ENCODE measurements around the gene ADAMTS17. TPM values are rescaled to one million over a fixed set of nuclear protein-coding genes. Genes with fewer than 3 reads are reported as not detected.

ADAMTS17 gene
- total RNA-seq, 1 donor from 2014 or later = not detected

GRCh38 chr15:99962006-99962561 is 379.7 kb downstream of the ADAMTS17 start:
- DNase-seq (ENCODE audit: extremely low read depth, low read depth, low spot score) = no peak

DNA sequence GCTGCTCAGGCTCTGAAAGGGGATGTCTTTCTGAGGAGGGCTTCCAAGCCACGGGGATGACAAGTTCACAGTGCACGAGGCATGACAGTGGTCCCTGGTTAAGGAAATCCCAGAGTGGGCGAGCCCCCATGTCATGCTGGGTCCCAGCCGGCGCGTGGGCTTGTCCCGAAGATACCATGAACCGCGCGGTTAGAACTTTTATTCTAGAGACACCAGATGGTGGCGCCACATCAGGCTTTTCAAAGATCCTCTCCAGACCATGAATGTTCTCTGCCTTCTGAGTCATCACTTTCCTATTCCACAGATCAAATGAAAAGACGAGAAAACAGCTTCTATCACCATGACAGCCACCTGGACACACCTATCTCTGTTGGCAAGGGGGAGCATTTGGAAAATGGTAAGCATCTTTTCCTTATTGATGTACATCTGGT is 380.7 kb downstream of the ADAMTS17 start:
- DNase-seq (ENCODE audit: extremely low read depth, low read depth, low spot score) = no peak

GRCh38 chr15:99959326-99959725 is 382.4 kb downstream of the ADAMTS17 start:
- DNase-seq (ENCODE audit: extremely low read depth, low read depth, low spot score) = no peak

GRCh38 chr15:99958426-99959097 is 383.2 kb downstream of the ADAMTS17 start:
- no peak for DNase-seq (ENCODE audit: extremely low read depth, low read depth, low spot score)

- no peak for DNase-seq (ENCODE audit: extremely low read depth, low read depth, low spot score)
Measured at GRCh38 chr15:99957642-99958013, 384.1 kb downstream of the ADAMTS17 start.

DNA sequence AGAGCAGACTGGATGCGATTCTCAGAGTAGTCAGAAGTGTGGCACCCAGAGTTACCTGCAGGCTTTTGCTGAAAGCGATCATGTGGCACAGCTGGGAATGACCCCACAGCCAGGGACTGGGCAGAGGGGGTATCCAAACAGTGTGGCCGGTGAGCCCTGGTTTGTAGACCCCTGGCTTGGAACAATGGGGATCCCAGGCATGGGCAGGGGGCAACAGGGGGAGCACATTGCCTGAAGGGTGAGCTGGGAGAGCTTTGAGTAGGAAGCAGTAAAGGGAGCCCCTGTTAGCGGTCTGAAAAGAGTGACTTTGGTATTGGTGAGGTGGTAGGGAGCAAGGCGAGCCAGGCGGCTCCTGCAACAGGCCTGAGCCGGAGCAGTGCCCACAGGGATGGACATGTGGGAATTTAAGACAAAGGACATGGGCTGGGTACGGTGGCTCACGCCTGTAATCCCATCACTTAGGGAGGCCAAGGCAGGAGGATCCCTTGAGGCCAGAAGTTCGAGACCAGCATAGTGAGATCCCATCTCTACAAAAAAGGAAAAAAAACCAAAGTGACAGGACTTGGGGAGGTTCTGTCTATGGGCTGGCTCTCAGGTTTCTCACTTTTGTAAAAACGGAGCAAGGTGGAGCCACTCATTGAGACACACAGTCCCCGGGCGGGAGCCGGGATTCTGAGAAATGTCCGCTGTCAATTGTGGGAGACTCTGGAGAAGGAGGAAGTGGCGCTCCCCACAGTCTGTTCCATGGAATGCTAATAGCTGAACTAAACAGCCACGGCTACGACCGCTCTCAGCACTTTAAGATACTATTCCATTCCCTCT is 384.7 kb downstream of the ADAMTS17 start:
- DNase-seq (ENCODE audit: extremely low read depth, low read depth, low spot score) = no peak

- DNase-seq (ENCODE audit: extremely low read depth, low read depth, low spot score) = no peak
Measured at GRCh38 chr15:99956022-99956775, 385.6 kb downstream of the ADAMTS17 start.

DNA sequence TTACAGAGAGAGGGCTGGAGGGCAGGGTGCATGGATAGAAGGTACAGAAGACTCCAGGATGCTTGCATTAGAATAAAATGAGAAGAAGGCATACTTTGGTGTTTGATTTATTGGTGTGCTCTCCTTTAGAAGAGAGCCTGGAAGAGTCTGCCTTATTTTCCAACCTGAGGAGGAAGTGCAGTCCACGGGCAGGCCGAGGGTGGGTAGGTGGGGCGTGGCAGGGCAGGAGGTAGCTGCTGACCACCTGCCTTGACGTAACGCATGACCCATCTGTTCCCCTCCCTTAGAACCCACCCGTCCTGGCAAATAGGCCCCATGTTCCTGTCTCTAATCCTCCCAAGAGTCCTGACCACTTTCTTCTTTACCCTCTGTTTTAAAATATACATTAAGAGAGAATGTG is 386.2 kb downstream of the ADAMTS17 start:
- no peak for DNase-seq (ENCODE audit: extremely low read depth, low read depth, low spot score)

GRCh38 chr15:99955181-99955525 is 386.6 kb downstream of the ADAMTS17 start:
- DNase-seq (ENCODE audit: extremely low read depth, low read depth, low spot score) = no peak

DNA sequence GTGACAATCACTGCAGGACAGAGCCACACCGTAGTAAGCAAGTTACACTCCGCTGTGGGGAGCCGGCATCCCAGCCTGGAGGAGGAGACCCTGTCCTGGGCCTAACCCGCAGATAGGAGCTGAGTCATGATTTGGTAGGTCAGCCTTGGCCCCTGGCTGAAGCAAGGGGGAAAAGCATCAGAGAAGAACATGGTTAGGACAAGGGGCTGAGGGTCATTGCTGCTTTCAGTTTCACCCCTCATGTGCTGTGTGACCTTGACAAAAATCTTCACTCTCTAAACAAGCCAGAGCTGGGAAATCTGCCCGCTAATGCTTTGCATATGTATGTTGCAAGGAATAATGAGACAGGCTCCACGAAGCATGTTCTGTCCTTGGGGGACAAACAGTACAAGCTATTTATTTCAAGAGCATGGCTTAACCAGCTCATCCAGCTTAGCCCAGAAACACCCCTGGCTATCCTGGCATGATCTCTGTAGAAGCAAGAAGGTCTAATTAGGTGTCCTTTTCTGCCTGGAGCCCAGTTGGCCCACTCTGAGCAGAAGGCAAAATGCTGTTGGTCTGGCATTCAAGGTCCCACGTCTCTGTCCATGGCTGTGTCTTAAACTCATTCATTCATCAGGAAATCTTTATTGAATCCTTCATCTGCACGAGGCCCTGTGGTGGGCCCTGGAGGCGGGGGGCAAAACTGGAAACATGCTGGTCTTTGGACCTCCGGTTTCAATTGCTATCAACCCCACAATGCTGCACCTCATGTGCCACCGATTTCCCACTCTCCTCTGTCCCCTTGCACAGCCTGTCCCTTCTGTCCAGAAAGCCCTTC is 387.2 kb downstream of the ADAMTS17 start:
- DNase-seq (ENCODE audit: extremely low read depth, low read depth, low spot score) = no peak

DNA sequence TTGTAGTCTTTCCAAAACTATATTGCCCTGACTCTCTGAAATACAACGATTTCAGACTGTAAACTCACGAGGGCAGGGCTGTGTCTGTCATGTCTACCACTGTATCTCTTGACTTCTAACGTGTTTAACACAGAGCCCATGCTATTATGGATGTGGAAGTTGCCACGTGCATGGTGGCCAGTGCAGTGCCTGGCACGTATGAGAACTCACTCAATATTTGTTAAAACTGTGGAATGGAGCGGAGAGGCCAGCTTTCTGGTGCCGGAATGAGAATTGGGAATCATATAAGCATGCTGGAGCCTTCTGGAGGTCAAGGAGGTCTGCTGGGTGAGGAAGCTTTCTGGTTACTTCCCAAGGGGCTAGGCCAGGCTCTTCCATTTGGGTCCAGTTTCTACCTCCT is 387.9 kb downstream of the ADAMTS17 start:
- DNase-seq (ENCODE audit: extremely low read depth, low read depth, low spot score) = no peak

DNA sequence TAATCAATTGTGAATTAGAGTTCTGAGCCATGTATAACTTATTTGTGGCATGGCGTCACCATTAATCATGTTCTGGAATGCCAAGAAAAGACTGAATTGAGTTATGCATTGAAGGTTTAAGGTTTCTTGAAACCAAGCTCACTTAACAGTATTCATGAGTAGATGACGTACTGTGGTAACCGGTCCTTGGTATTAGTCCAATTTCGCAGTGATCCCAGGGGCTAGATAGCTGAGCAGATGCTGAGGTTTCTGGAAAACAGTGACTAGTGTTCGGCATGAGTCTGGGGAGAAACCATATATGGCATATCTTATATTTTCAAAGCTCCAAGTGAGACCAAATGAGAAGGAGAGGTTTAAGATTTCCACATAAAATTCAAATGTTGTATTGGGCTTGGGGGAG is 390.3 kb downstream of the ADAMTS17 start:
- DNase-seq (ENCODE audit: extremely low read depth, low read depth, low spot score) = no peak

DNA sequence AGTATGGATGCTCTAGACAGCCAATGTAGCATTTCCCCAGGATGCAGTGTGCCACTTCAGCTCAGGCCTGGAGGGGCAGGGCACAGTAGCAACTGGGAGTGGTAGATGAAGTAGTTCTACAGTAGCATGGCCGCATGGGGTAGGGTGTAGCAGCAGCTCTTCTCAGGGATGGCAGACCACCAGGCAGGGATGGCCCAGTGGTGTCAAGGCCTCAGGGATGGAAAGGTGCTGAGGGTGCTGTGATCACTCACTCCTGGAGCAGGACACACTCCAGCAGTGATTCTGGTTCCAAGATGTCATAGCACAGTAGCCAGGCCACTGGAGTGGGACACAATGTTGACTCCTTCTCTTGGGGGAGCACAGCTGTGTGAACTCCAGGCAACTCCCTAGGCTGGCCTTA is 397.6 kb downstream of the ADAMTS17 start:
- no peak for DNase-seq (ENCODE audit: extremely low read depth, low read depth, low spot score)

DNA sequence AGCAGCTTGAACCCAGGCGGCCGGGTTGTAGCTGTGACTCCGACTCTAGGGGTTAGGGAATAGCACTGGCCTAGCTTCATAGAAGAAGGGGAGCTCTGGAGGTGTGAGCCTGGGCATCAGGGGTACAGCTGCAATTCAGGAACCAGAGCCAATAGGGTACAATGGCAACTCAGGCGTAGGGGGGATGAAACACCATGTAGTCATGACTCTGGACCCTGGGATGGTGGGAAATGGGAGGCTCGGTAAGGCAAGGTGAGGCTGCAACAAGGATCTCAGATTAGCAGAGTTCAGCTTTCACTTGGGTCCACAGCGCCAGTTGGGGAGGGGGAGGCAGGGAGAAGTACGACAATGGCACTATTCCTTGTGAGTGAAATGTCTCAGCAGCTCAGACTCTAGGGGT is 398.3 kb downstream of the ADAMTS17 start:
- no peak for DNase-seq (ENCODE audit: extremely low read depth, low read depth, low spot score)

- DNase-seq (ENCODE audit: extremely low read depth, low read depth, low spot score) = no peak
Measured at GRCh38 chr15:99932676-99933402, 408.9 kb downstream of the ADAMTS17 start.

DNA sequence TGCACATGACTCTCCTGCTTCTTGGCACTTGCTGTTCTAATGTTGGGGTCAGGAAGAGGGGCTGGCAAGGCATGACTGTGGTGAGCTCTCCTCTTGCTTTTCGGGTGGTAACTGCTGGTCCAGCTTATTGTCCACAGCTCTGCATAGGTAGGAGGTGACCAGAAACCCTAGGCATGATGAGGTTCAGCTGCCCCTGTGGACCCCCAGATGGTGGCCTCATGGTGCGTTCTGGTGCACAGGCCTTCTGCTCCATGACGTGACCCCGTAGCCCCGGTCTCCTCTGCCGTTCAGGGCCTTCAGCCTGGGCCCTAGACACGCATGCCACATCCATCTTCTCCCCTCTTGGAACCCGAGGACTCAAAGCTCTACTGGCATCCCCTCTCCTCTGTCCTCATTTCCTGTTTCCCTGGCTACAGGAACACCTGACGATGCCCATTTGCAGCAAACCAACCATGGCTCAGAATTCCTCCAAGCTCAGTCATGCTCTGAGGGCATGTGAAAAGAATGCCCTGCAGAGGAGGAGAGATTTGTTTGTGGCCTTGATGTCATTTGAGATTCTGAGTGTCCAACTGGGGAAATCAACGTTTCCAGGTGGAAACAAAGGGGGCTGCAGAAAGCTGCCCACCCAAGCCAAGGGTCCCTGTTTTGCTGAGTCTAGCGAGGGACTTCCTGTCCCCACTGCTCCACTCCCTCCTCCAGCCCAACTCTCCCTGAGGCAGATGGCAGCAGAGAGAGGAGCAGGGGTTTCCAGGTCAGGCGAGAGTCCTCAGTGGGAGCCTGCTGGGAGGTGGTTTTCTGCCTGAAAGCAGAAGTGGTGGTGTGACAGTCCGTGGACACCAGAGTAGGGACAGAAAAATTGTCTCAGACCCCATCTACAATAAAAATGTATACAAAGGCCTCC is 409.8 kb downstream of the ADAMTS17 start:
- DNase-seq (ENCODE audit: extremely low read depth, low read depth, low spot score) = no peak

DNA sequence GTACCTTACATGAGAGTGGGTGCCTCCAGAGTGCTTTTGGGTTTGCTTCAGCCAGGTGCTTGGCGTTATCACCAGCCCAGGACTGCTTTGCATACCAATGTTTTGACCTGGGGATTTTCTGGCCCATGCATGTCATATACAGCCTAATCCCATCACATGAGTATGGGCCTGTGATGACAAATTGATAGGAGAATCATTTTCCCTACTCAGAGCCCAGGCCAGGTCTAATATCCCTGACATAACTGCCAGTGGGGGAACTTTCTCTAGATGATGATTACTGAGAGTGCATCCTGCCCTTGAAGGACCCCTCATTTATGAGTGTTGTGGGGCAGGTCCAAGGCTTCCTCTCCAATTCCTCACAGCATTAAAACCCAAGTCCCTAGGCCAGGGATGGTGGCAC is 411.1 kb downstream of the ADAMTS17 start:
- DNase-seq (ENCODE audit: extremely low read depth, low read depth, low spot score) = no peak

GRCh38 chr15:99929266-99929665 is 412.5 kb downstream of the ADAMTS17 start:
- DNase-seq (ENCODE audit: extremely low read depth, low read depth, low spot score) = no peak
